GM21381 (cell line): ENCODE data around the gene GDPD3.

Source experiments
- ATAC-seq: cut with Tn5 transposase; IDR thresholded peaks from one replicate; pipeline ENCODE4 v1.9.1; 2021; ENCODE audit warnings: mild to moderate bottlenecking, moderate library complexity; ENCODE audit not compliant: unreplicated experiment

The GDPD3 gene

GRCh38 chr16:30078744-30079143, 34.6 kb downstream of the GDPD3 start:
- ATAC-seq, result no peak

- no peak for ATAC-seq
These were observed 35.7 kb downstream of the GDPD3 start for GRCh38 chr16:30077656-30078055.

DNA sequence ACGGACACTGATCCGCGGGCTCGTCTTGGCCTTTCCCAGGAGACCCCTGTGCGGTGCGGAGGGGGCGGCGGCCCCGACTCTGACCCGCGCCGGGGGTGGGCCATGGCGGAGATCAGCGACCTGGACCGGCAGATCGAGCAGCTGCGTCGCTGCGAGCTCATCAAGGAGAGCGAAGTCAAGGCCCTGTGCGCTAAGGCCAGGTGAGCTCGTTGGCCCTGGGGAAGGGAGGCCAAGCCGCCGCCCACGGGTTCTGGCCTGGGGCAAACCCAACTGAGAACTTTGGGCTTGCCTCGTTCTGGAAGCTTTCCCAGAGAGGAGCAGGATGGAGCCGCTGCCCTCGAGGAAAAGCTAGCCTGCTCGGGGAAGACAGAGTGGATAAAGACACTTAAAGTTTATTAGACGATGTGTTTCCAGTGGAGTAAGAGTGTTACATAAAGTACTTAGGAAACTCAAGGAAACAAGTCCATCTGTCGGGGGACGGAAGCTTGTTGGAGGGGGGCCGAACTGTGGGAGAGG, 37.0 kb downstream of the GDPD3 start:
- ATAC-seq, result peak; percentile 30

- ATAC-seq, result peak; percentile 77
These were observed 37.6 kb downstream of the GDPD3 start, which contains the start of gene PPP4C for GRCh38 chr16:30075503-30076275. Gene PPP4C, plus strand, starts transcription at chr16:30075994. Its CDS starts 384 bp downstream, at chr16:30076378.

DNA sequence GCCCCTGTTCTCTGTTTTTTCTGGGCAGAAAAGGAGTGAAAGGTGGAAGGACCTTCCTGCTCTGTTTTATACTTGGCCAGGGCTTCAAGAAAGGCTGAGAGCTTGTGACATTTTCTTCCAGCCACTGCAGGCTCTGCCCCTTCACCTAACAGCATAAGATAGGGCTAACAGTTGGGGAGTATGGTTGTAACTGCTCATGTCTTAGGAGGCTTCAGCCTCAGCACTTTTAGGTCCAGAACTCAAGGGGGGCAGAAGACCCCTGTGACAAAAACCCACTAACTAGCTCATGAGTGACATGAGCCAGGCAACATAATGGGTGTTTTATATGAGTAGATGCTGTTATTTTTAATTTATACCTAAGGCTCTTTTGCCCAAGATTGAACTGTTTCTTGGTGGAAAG, 42.8 kb downstream of the GDPD3 start:
- ATAC-seq, result no peak

DNA sequence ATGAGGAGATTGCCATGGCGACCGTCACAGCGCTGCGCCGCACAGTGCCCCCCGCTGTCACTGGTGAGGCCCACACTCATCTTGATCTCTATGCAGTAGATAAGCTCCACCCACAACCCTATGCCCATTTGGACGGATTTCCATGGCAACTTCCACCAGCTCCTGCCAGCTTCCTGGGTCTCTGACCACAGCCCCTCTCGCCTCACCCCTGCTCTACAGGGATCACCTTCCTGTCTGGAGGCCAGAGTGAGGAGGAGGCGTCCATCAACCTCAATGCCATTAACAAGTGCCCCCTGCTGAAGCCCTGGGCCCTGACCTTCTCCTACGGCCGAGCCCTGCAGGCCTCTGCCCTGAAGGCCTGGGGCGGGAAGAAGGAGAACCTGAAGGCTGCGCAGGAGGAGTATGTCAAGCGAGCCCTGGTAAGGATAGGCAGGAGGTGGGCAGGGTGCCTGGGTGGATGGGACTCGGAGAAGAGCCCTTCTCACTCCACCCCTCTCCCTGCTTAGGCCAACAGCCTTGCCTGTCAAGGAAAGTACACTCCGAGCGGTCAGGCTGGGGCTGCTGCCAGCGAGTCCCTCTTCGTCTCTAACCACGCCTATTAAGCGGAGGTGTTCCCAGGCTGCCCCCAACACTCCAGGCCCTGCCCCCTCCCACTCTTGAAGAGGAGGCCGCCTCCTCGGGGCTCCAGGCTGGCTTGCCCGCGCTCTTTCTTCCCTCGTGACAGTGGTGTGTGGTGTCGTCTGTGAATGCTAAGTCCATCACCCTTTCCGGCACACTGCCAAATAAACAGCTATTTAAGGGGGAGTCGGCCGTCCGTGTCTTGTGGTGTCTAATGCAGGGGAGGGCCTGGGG, 43.5 kb downstream of the GDPD3 start:
- no peak for ATAC-seq

DNA sequence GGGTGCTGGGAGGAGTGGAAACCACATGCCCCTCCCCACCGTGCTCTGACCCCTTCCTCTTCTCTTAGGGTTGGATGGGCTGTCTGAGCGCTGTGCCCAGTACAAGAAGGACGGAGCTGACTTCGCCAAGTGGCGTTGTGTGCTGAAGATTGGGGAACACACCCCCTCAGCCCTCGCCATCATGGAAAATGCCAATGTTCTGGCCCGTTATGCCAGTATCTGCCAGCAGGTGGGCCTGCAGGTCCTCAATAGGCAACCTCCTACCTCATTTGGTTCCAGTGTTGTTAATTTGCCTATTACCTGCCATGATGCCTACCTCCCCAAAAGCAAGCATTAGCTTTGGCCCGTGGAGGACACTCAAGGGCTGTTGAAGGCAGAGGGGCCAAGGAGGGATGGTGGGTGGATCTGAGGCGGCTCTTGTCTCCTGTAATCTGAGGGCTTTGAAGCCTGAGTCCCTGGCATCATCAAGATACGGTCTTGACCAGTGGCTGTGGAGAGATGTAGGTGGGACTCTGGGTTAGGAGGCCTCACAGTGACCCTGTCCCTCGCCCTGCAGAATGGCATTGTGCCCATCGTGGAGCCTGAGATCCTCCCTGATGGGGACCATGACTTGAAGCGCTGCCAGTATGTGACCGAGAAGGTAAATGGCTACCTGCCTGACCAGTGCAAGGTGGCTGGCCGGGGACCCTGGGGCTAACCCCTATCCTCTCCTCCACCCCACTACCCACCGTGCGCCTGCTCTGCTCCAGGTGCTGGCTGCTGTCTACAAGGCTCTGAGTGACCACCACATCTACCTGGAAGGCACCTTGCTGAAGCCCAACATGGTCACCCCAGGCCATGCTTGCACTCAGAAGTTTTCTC, 44.4 kb downstream of the GDPD3 start:
- ATAC-seq, result no peak

- ATAC-seq, result no peak
These were observed 45.0 kb downstream of the GDPD3 start for GRCh38 chr16:30068333-30068732.

GRCh38 chr16:30067584-30067916, 45.8 kb downstream of the GDPD3 start:
- no peak for ATAC-seq

DNA sequence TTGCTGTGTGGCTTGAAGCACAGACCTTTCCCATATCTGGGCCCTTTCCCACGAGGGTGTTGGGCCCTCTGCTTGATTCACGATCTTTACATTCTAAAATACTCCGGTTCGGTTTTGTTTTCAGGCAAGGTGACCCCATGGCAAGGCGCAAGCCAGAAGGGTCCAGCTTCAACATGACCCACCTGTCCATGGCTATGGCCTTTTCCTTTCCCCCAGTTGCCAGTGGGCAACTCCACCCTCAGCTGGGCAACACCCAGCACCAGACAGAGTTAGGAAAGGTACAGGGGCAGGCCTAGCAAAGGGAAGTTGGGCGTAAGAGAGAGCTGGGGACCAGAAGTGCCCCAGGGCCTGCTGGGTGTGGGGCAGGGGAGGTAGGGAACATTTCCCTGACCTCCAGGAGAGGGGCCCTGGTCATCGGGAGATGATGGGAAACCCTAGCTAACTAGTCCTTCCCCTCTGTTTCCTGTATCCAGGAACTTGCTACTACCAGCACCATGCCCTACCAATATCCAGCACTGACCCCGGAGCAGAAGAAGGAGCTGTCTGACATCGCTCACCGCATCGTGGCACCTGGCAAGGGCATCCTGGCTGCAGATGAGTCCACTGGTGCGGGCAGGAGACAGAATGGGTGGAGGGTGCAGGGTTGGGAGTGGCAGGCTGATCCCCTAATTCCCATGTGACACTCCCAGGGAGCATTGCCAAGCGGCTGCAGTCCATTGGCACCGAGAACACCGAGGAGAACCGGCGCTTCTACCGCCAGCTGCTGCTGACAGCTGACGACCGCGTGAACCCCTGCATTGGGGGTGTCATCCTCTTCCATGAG, 46.4 kb downstream of the GDPD3 start:
- no peak for ATAC-seq

GRCh38 chr16:30065943-30066760, 47.2 kb downstream of the GDPD3 start:
- peak; percentile 3 for ATAC-seq

- peak; percentile 74 for ATAC-seq
These were observed 48.0 kb downstream of the GDPD3 start, which contains the start of gene ALDOA for GRCh38 chr16:30065102-30065942. Gene ALDOA, plus strand, starts transcription at chr16:30065760. Its CDS starts 1,138 bp downstream, at chr16:30066898.

DNA sequence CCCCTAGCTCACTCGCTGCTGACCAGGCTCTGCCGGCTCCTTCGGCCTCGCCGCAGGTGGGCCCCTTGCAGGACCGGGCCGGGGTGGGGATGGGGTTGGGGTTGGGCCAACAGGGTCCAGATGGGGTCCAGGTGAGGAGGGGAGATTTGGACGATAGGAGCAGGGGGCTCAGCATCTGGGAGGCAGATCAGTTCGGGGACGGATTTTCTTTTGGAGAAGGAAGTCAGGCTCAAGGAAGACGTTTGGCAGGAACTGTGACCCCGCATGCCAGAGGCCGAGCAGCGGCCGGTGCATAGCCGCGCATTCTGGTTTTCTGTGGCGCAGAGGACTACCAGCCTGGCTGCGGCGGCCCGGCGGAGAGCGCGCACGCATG, 48.6 kb downstream of the GDPD3 start:
- peak; percentile 4 for ATAC-seq

GRCh38 chr16:30063893-30064728, 49.2 kb downstream of the GDPD3 start:
- ATAC-seq, result no peak

GRCh38 chr16:30063278-30063892, 50.0 kb downstream of the GDPD3 start:
- ATAC-seq, result no peak

DNA sequence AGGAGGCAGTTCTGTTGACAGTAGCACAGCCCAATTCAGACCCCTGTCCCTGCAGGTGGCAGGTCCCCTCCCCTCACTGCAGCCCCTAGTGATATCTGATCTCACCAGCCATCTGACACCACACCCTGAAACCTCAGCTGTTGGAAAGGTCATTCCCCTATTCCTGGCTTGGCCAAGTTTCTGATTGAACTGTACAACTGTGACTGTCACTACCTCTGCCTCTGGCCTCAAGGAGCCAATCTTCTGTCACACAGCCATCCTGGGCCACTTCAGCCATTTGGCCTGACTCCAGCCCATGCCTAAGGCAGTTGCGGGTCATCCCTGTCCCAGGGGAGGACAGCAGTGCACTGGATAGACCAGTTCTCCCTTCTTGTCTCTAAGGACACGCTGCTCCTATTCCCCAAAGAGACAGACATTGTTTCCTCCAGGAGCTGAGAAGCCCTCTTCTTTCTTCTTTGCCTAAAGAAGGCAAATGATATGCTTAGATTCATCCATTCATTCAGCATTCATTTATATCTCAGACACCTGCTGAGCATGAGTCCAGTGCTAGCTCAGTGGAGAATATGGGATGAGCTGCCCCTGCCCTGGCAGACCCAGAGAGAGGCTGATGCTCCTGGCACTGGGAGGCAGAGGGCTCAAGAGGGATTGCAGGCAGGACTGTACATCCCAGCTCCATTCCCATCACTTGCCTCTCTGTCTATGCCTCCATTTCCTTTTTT, 52.3 kb downstream of the GDPD3 start:
- ATAC-seq, result no peak
